Measurements from ENCODE around the gene GPC5. TPM values are rescaled to one million over a fixed set of nuclear protein-coding genes. Genes with fewer than 3 reads are reported as not detected.

Gene GPC5
- total RNA-seq, 4 donors from 2014 or later: 0.24 to 30.8 (median 1.8) TPM; not detected in 1

GRCh38 chr13:91868351-91868750 is 469.9 kb downstream of the GPC5 start:
- Histone ChIP-seq H3K4me1 (no peaks in the 10 kb centered on the region), H3K36me3 (no peaks in the 10 kb centered on the region), H3K9me3 (no peaks in the 10 kb centered on the region), H3K4me3 (no peak overlapping the region), H3K27me3 (no peaks in the 10 kb centered on the region), H3K27ac (no peak overlapping the region)
- intact Hi-C loops (cut with DNase I; ENCODE audit: low total_unique reads): no loop called here
- no peak for TF ChIP-seq POLR2A (IDR thresholded peaks at IDR 0.05)
- TF ChIP-seq CTCF (IDR thresholded peaks at IDR 0.05): no peak
- DNase-seq: no peak

- Histone ChIP-seq H3K27ac (no peak overlapping the region), H3K27me3 (no peaks in the 10 kb centered on the region), H3K9me3 (no peaks in the 10 kb centered on the region), H3K36me3 (no peaks in the 10 kb centered on the region), H3K4me1 (no peaks in the 10 kb centered on the region), H3K4me3 (no peak overlapping the region)
- TF ChIP-seq CTCF (IDR thresholded peaks at IDR 0.05) (no peak), POLR2A (IDR thresholded peaks at IDR 0.05) (no peak)
- no peak for DNase-seq
- intact Hi-C loops (cut with DNase I; ENCODE audit: low total_unique reads): no loop called here
Observed at GRCh38 chr13:91878491-91878890, 480.1 kb downstream of the GPC5 start.

GRCh38 chr13:91879360-91879759 is 480.9 kb downstream of the GPC5 start:
- Histone ChIP-seq H3K36me3 (no peaks in the 10 kb centered on the region), H3K4me3 (no peak overlapping the region), H3K9me3 (no peaks in the 10 kb centered on the region), H3K27me3 (no peaks in the 10 kb centered on the region), H3K27ac (no peak overlapping the region), H3K4me1 (no peaks in the 10 kb centered on the region)
- intact Hi-C loops (cut with DNase I; ENCODE audit: low total_unique reads): no loop called here
- DNase-seq: no peak
- TF ChIP-seq POLR2A (IDR thresholded peaks at IDR 0.05) (no peak), CTCF (IDR thresholded peaks at IDR 0.05) (no peak)

- DNase-seq: no peak
- intact Hi-C loops (cut with DNase I; ENCODE audit: low total_unique reads): no loop called here
- H3K4me3 ChIP-seq: no peak overlapping the region
- no peaks in the 10 kb centered on the region for H3K27me3 ChIP-seq
- TF ChIP-seq POLR2A (IDR thresholded peaks at IDR 0.05): no peak
- H3K9me3 ChIP-seq: no peaks in the 10 kb centered on the region
- H3K27ac ChIP-seq: no peak overlapping the region
- no peaks in the 10 kb centered on the region for H3K36me3 ChIP-seq
- no peaks in the 10 kb centered on the region for H3K4me1 ChIP-seq
Observed at GRCh38 chr13:91882918-91883317, 484.5 kb downstream of the GPC5 start.

GRCh38 chr13:91889641-91890040 is 491.2 kb downstream of the GPC5 start:
- no peaks in the 10 kb centered on the region for H3K4me1 ChIP-seq
- no peak for DNase-seq
- intact Hi-C loops (cut with DNase I; ENCODE audit: low total_unique reads): no loop called here
- H3K27ac ChIP-seq: no peak overlapping the region
- H3K36me3 ChIP-seq: no peaks in the 10 kb centered on the region
- H3K9me3 ChIP-seq: no peaks in the 10 kb centered on the region
- no peak for TF ChIP-seq CTCF (IDR thresholded peaks at IDR 0.05)
- no peak for TF ChIP-seq POLR2A (IDR thresholded peaks at IDR 0.05)
- no peaks in the 10 kb centered on the region for H3K27me3 ChIP-seq
- H3K4me3 ChIP-seq: no peak overlapping the region

- Histone ChIP-seq H3K27ac (no peak overlapping the region), H3K36me3 (no peaks in the 10 kb centered on the region), H3K9me3 (no peaks in the 10 kb centered on the region), H3K4me3 (no peak overlapping the region), H3K27me3 (no peaks in the 10 kb centered on the region), H3K4me1 (no peaks in the 10 kb centered on the region)
- TF ChIP-seq CTCF (IDR thresholded peaks at IDR 0.05) (no peak), POLR2A (IDR thresholded peaks at IDR 0.05) (no peak)
- intact Hi-C loops (cut with DNase I; ENCODE audit: low total_unique reads): no loop called here
- DNase-seq: no peak
Observed at GRCh38 chr13:91891141-91891540, 492.7 kb downstream of the GPC5 start.

Data from uterus (tissue), 4 donors.